HEK293T (cell line): ENCODE data around the gene PPARGC1A.

ENCODE experiments used
- CTCF ChIA-PET: fragments of 350-600 bp; formaldehyde crosslinking; extraction: SDS; loops from one replicate; lab custom pipeline; 2021; ENCODE audit warnings: antibody characterized with exemption, inconsistent platforms; lab: Yijun Ruan, JAX
- POLR2A ChIA-PET: fragments of 350-600 bp; formaldehyde crosslinking; extraction: SDS; loops from one replicate; lab custom pipeline; 2020; ENCODE audit warnings: antibody characterized with exemption, inconsistent platforms; lab: Yijun Ruan, JAX
- DNase-seq: peaks from one replicate; pipeline ENCODE4 v3.0.0; 2012; ENCODE audit warnings: mixed read lengths; ENCODE audit errors: extremely low spot score
- ARNT ChIP-seq: fragments of 450-650 bp; IDR thresholded peaks from 2 replicates; pipeline ENCODE4 v1.6.1; 2017; ENCODE audit warnings: mild to moderate bottlenecking
- BHLHE40 ChIP-seq: fragments of 450-650 bp; IDR thresholded peaks from 2 replicates; pipeline ENCODE4 v1.6.1; 2016; ENCODE audit warnings: mild to moderate bottlenecking, moderate library complexity, borderline replicate concordance
- CTBP1 ChIP-seq: fragments of 450-650 bp; IDR thresholded peaks from 2 replicates; pipeline ENCODE4 v1.6.1; 2016; ENCODE audit warnings: borderline replicate concordance
- ELF4 ChIP-seq: fragments of 450-650 bp; IDR thresholded peaks from 2 replicates; pipeline ENCODE4 v1.6.1; 2017; ENCODE audit warnings: antibody characterized with exemption
- FOXA1 ChIP-seq: fragments of 450-650 bp; IDR thresholded peaks from 2 replicates; pipeline ENCODE4 v1.6.1; 2016; ENCODE audit warnings: mild to moderate bottlenecking
- FOXK2 ChIP-seq: fragments of 450-650 bp; IDR thresholded peaks from 2 replicates; pipeline ENCODE4 v1.6.1; 2016; ENCODE audit warnings: mild to moderate bottlenecking
- FOXM1 ChIP-seq: fragments of 450-650 bp; IDR thresholded peaks from 2 replicates; pipeline ENCODE4 v1.6.1; 2017; ENCODE audit warnings: mild to moderate bottlenecking, borderline replicate concordance
- HDGF ChIP-seq: fragments of 450-650 bp; IDR thresholded peaks from 2 replicates; pipeline ENCODE4 v1.6.1; 2017; ENCODE audit warnings: antibody characterized with exemption, borderline replicate concordance
- L3MBTL2 ChIP-seq: fragments of 450-650 bp; conservative IDR thresholded peaks from 2 replicates; pipeline ENCODE4 v1.6.1; 2016; ENCODE audit warnings: mild to moderate bottlenecking
- LEF1 ChIP-seq: fragments of 450-650 bp; IDR thresholded peaks from 2 replicates; pipeline ENCODE4 v1.6.1; 2017; ENCODE audit warnings: mild to moderate bottlenecking, borderline replicate concordance
- NFRKB ChIP-seq: fragments of 450-650 bp; IDR thresholded peaks from 2 replicates; pipeline ENCODE4 v1.6.1; 2016; ENCODE audit warnings: mild to moderate bottlenecking, moderate library complexity
- SP1 ChIP-seq: fragments of 450-650 bp; IDR thresholded peaks from 2 replicates; pipeline ENCODE4 v1.6.1; 2017
- SUZ12 ChIP-seq: fragments of 450-650 bp; IDR thresholded peaks from 2 replicates; pipeline ENCODE4 v1.6.1; 2016; ENCODE audit warnings: mild to moderate bottlenecking
- TARDBP ChIP-seq: fragments of 450-650 bp; IDR thresholded peaks from 2 replicates; pipeline ENCODE4 v1.6.1; 2016
- ZNF384 ChIP-seq: fragments of 450-650 bp; IDR thresholded peaks from 2 replicates; pipeline ENCODE4 v1.6.1; 2016
- TF ChIP-seq, protein P1 (sequence below): fragments of 450-650 bp; IDR thresholded peaks from 2 replicates; pipeline ENCODE4 v1.6.1; 2016

The PPARGC1A gene

DNA sequence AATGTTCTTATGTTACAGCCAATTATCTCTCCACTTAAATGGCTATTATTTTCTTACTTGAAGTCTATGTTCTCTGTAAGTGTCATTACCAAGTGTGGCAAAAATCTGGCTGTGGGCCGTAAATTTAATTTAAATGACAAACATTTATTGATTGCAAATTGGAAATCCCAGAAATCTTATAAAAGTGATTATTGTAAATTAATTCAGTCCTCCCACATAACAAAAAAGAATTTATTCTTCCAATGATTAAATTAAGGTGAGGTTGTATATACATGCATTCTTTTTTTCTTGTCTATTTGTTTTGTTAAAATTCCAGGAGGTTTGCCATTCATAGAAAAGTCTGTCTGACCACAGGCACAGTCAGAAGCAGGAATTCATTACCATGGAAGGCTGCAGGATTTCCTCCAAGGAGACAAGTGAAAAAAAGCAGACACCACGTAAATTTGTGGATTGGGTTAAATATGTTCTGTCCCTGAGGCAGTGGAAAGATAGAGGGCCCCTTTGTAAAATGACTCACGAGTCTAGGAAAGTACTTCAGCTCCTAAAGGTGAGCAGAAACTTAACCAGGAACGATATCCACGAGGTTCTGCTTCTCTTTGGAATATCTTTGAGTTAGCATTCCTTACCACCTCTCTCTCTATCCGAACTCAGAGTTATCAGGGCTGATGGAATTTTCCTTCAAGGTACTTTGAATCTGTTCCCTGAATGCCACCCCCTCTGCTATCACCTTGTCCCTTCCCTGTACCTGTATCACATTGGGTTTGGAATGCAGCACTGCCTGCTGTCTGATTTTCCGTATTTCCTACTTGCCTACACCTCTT lies 10.7 kb downstream of the PPARGC1A start:
- CTCF ChIA-PET = no interaction called here
- TF ChIP-seq SP1 (no peak), FOXA1 (no peak), TARDBP (no peak), SUZ12 (no peak), HDGF (no peak), NFRKB (no peak), L3MBTL2 (no peak), FOXK2 (no peak), ZNF384 (no peak), CTBP1 (no peak), LEF1 (no peak), ARNT (no peak), FOXM1 (no peak), ELF4 (no peak)
- TF ChIP-seq, protein P1, sequence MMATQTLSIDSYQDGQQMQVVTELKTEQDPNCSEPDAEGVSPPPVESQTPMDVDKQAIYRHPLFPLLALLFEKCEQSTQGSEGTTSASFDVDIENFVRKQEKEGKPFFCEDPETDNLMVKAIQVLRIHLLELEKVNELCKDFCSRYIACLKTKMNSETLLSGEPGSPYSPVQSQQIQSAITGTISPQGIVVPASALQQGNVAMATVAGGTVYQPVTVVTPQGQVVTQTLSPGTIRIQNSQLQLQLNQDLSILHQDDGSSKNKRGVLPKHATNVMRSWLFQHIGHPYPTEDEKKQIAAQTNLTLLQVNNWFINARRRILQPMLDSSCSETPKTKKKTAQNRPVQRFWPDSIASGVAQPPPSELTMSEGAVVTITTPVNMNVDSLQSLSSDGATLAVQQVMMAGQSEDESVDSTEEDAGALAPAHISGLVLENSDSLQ = no peak
- DNase-seq = no peak

DNA sequence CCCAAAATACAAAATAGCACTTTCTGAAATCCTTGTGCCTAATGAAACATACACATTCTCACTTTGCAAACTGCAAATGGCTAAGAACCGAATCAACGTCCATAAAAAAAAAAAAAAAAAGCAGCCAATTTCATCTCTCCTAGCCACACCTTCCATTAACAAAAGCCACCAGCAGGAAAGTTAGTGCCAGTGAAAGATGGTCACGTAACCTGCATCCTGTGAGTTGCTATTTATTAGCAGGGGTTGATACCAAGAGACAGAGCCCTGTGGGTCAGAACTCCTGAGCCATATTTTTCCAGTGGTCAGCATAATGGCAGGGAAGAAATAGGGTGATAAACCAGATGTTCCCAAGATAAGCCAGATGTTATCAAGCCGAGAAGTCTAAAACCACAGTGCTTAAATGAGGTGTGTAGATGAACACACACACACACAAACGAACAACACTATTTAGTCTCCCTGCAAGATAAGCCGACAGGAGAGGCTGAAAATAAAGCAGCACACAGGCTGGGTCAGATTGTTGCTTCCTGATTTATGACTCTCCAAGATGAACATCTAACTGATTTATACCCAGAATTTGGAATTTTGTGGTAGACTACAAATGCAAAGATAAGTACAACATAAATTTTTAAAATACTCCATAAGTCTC lies 11.5 kb downstream of the PPARGC1A start:
- CTCF ChIA-PET = no interaction called here
- POLR2A ChIA-PET = interaction anchor here (1.0 kb wide), 1 partner anchor 12 kb away, joined by 7 read pairs; the partner anchor contains the start of gene PPARGC1A
- TF ChIP-seq ZNF384 (peak; percentile 36; the same call in 1 of the 2 replicates), FOXM1 (no peak), ELF4 (no peak), L3MBTL2 (no peak), SP1 (no peak), FOXK2 (no peak)
- DNase-seq = no peak

More for the DNA sequence above, 10.7 kb downstream of the PPARGC1A start:
- POLR2A ChIA-PET = no interaction called here

DNA sequence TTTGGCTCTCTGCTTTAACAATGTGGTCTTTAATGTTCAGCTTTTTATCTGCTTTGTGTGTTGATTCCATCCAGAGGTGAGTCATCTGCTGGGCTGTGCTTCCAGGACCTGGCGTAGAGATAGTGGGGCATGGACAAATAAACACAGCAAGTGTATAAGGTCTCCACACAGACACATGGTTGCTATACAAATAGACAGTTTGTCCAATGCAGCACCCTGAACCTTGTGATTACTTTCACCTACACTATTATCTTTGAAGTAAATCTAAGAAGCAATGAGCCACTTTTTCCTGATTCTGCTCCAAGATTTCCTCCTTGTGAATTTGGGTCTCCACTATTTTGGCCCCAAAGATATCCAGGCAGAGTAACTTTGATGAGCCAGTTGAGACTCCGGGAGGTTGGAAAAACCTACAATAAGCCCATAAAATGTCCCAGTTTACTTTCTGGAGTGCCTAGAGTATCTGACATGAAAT lies 12.1 kb downstream of the PPARGC1A start:
- DNase-seq = no peak
- TF ChIP-seq ZNF384 (no peak), CTBP1 (no peak), ELF4 (no peak), NFRKB (no peak), TARDBP (no peak), FOXA1 (no peak), FOXM1 (no peak), BHLHE40 (no peak), LEF1 (no peak), SUZ12 (no peak), L3MBTL2 (no peak), SP1 (no peak), FOXK2 (no peak), ARNT (no peak), HDGF (no peak)
- TF ChIP-seq, protein P1 = no peak
- ChIA-PET CTCF (interaction anchor here (0.7 kb wide), 1 partner anchor 1632 kb away, joined by 7 read pairs; no protein-coding TSS in a partner anchor), POLR2A (interaction anchor here (1.0 kb wide), 1 partner anchor 12 kb away, joined by 7 read pairs; the partner anchor contains the start of gene PPARGC1A)

DNA sequence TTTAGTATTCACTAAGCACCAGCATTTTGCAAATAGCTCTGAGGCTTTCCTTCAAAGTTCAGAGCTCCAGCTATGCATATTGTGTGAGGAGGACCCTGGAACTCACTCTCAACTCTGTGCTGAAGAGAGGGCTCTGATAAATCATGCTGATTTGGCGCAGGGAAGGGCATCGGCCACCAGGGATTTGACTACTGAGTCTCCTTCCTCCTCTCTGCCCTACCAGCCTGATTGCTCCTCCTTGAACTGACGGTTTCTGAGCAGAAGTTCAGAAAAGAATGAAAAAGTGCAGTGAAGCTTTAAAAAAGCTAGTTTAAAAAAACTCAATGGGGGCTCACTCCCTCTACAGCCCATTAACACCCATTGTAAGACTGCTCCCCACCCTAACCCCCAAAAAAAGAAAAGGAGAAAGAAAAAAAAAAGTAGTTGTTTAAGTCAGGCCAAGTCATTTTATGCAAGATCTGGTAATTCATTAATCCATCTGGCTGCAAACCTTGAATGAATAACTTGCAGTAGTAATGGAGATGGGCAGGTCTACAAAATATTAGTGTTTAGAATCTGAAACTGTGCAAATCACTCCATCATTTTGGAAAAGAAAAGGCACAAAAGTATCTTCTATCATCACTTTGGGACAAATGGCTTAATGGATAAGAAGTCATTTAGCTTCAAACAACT lies 13.3 kb downstream of the PPARGC1A start:
- TF ChIP-seq FOXA1 (no peak), ZNF384 (no peak), FOXM1 (no peak), NFRKB (no peak), FOXK2 (no peak), TARDBP (no peak), ELF4 (no peak), HDGF (no peak), ARNT (no peak), SUZ12 (no peak), L3MBTL2 (no peak), BHLHE40 (no peak)
- TF ChIP-seq, protein P1 = no peak
- CTCF ChIA-PET = interaction anchor here (0.6 kb wide), 1 partner anchor 278 kb away, joined by 3 read pairs; no protein-coding TSS in a partner anchor
- DNase-seq = no peak
- POLR2A ChIA-PET = interaction anchor here (3.1 kb wide), 1 partner anchor 13 kb away, joined by 18 read pairs; the partner anchor contains the start of gene PPARGC1A

DNA sequence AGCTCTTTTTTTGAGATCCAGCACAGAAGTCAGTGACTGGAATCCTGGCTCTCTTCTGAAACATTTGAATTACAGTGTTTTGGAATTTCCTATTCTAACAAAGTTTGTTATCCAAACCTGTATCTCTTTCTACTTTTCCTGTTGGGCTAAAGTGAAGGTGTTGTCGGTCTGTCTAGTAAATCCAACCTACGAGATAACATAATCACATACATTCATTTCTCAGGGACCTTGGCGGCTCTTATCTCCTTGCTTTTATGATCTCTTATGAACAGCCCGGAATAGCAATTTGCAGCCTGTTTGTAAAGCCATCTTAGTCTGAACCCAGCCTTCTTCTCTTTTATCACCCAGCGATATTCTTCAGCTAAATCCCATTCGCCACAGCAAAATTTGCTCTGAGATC lies 14.5 kb downstream of the PPARGC1A start:
- CTCF ChIA-PET = no interaction called here
- POLR2A ChIA-PET = interaction anchor here (0.8 to 3.1 kb wide), 2 partner anchors 9 to 14 kb away, joined by 4 to 18 read pairs; partner anchors contain the start of gene PPARGC1A
- DNase-seq = no peak
- no peak for TF ChIP-seq BHLHE40
- no peak for TF ChIP-seq HDGF
- TF ChIP-seq SUZ12 = no peak
